Liver (tissue), 9 donors: ENCODE data around the gene PPM1A. TPM values are rescaled to one million over a fixed set of nuclear protein-coding genes. Genes with fewer than 3 reads are reported as not detected.

Experiments used
- DNase-seq: peaks from one replicate; pipeline ENCODE4 v3.0.0-alpha.2; 2017; ENCODE audit warnings: low spot score
- H3K27ac ChIP-seq, 2 donors: one replicate each; pipeline ENCODE4 v1.7.0; 2013; ENCODE audit warnings: inconsistent platforms in 2 of 2, low read length in 2 of 2, control low read depth in 1 of 2, low read depth in 1 of 2, mild to moderate bottlenecking in 1 of 2
- H3K27me3 ChIP-seq, 4 donors: one replicate each; pipeline versions ENCODE4 v1.6.1 to v1.7.0; 2013; ENCODE audit warnings: low read length in 3 of 4, inconsistent platforms in 1 of 4, mild to moderate bottlenecking in 1 of 4, moderate library complexity in 1 of 4; ENCODE audit not compliant: control insufficient read depth in 4 of 4, insufficient read depth in 4 of 4
- H3K36me3 ChIP-seq, 4 donors: one replicate each; pipeline versions ENCODE4 v1.6.1 to v1.7.0; 2013; ENCODE audit warnings: low read length in 3 of 4, mild to moderate bottlenecking in 3 of 4, low read depth in 1 of 4, moderate library complexity in 1 of 4; ENCODE audit not compliant: control insufficient read depth in 4 of 4, insufficient read depth in 3 of 4
- H3K4me1 ChIP-seq, 4 donors: one replicate each; pipeline versions ENCODE4 v1.6.1 to v1.7.0; 2013; ENCODE audit warnings: low read length in 3 of 4, mild to moderate bottlenecking in 3 of 4, moderate library complexity in 1 of 4; ENCODE audit not compliant: control insufficient read depth in 4 of 4, insufficient read depth in 4 of 4
- H3K4me3 ChIP-seq, 3 donors: one replicate each; pipeline versions ENCODE4 v1.6.1 to v1.7.0; 2013; ENCODE audit warnings: low read length in 3 of 3, control low read depth in 1 of 3, low read depth in 1 of 3, mild to moderate bottlenecking in 1 of 3
- H3K9ac ChIP-seq, 2 donors: one replicate each; pipeline ENCODE4 v1.7.0; 2013; ENCODE audit warnings: low read length in 2 of 2, mild to moderate bottlenecking in 2 of 2, moderate library complexity in 2 of 2, control low read depth in 1 of 2, low read depth in 1 of 2
- H3K9me3 ChIP-seq, 4 donors: one replicate each; pipeline versions ENCODE4 v1.6.1 to v1.7.0; 2013; ENCODE audit warnings: low read length in 3 of 4; ENCODE audit not compliant: control insufficient read depth in 4 of 4
- FOXA1 ChIP-seq: IDR thresholded peaks from 2 replicates; pipeline ENCODE4 v1.6.1; 2016; ENCODE audit warnings: antibody characterized with exemption
- FOXA2 ChIP-seq: IDR thresholded peaks from 2 replicates; pipeline ENCODE4 v1.6.1; 2016; ENCODE audit warnings: antibody characterized with exemption
- GABPA ChIP-seq, 2 donors: IDR thresholded peaks in 1 of 2; conservative IDR thresholded peaks in 1 of 2; 2 replicates each; pipeline ENCODE4 v1.6.1; 2016; ENCODE audit warnings: antibody characterized with exemption in 2 of 2, mild to moderate bottlenecking in 1 of 2, moderate library complexity in 1 of 2
- HNF4A ChIP-seq, 2 donors: conservative IDR thresholded peaks; 2 replicates each; pipeline ENCODE4 v1.6.1; 2016; ENCODE audit warnings: antibody characterized with exemption in 2 of 2, mild to moderate bottlenecking in 2 of 2
- HNF4G ChIP-seq: IDR thresholded peaks from 2 replicates; pipeline ENCODE4 v1.6.1; 2016; ENCODE audit warnings: antibody characterized with exemption
- JUND ChIP-seq, 2 donors: IDR thresholded peaks; 2 replicates each; pipeline ENCODE4 v1.6.1; 2016; ENCODE audit warnings: antibody characterized with exemption in 2 of 2
- NR2F2 ChIP-seq: IDR thresholded peaks from 2 replicates; pipeline ENCODE4 v1.6.1; 2016; ENCODE audit warnings: antibody characterized with exemption
- RAD21 ChIP-seq, 2 donors: IDR thresholded peaks; 2 replicates each; pipeline ENCODE4 v1.6.1; 2016; ENCODE audit warnings: antibody characterized with exemption in 2 of 2, mild to moderate bottlenecking in 2 of 2
- REST ChIP-seq: IDR thresholded peaks from 2 replicates; pipeline ENCODE4 v1.6.1; 2016; ENCODE audit warnings: antibody characterized with exemption, mild to moderate bottlenecking
- RXRA ChIP-seq, 2 donors: IDR thresholded peaks; 2 replicates each; pipeline ENCODE4 v1.6.1; 2017 to 2018; ENCODE audit warnings: antibody characterized with exemption in 2 of 2, mild to moderate bottlenecking in 1 of 2
- SP1 ChIP-seq: IDR thresholded peaks from 2 replicates; pipeline ENCODE4 v1.6.1; 2018; ENCODE audit warnings: antibody characterized with exemption, mild to moderate bottlenecking
- WGBS: extraction: QIAGEN DNeasy Blood & Tissue Kit; methylation state at CpG from one replicate; pipeline ENCODE4 v1.1.7; 2013; 5-methylcytosine and 5-hydroxymethylcytosine counted together
- polyA plus RNA-seq, 2 donors: library from polyadenylated mRNA; stranded (reverse) in 1 of 2; unstranded in 1 of 2; fragments of 200-250 nt in 1 of 2; fragments of >200 nt in 1 of 2; fragmentation: Nextera tagmentation in 1 of 2; extraction: Ambion mirVana in 1 of 2; gene quantifications; one replicate each; pipeline versions ENCODE4 v1.2.1 to v1.2.3, GENCODE V29; 2013 to 2015
- total RNA-seq, 2 donors: library from RNA; depleted of rRNA; stranded (reverse); fragments of >200 nt; gene quantifications; one replicate each; pipeline ENCODE4 v1.2.3, GENCODE V29; 2014
- TF ChIP-seq, protein P1 (sequence below): IDR thresholded peaks from 2 replicates; pipeline ENCODE4 v1.6.1; 2016; ENCODE audit warnings: antibody characterized with exemption
- donor health status: healthy.
- donor health status: healthy.
- donor health status: healthy.
- donor health status: healthy.
- donor health status: healthy.

Gene PPM1A
- total and polyA plus RNA-seq, 4 donors: 23.0 to 43.2 (median 29.5) TPM

- no peak for TF ChIP-seq GABPA (IDR thresholded peaks at IDR 0.05 in 1 of 2, conservative IDR thresholded peaks at IDR 0.05 in 1 of 2)
- TF ChIP-seq RXRA (IDR thresholded peaks at IDR 0.05): no peak
These were observed 42.0 kb upstream of the PPM1A start (continued) for GRCh38 chr14:60206837-60207533.

DNA sequence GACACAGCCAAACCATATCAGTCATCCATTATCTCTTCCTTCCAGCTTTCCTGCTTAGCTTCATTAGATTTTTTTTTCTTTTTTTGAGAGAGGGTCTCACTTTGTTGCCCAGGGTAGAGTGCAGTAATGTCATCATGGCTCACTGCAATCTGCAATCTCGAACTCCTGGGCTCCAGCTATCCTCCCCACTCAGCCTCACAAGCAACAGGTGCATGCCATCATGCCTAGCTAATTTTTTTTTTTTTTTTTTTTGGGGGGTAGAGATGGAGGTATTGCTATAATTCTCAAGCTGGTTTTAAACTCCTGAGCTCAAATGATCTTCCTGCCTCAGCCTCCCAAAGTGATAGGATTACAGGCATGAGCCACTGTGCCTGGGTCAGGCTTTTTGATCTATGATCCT is 38.3 kb upstream of the PPM1A start:
- DNase-seq: no peak
- H3K9ac ChIP-seq: no peak overlapping the region
- H3K4me1 ChIP-seq: no peaks in the 10 kb centered on the region
- no peak overlapping the region for H3K27ac ChIP-seq
- TF ChIP-seq NR2F2 (no peak), GABPA (IDR thresholded peaks at IDR 0.05 in 1 of 2, conservative IDR thresholded peaks at IDR 0.05 in 1 of 2) (no peak), HNF4A (conservative IDR thresholded peaks at IDR 0.05) (no peak), FOXA2 (no peak), HNF4G (no peak), REST (no peak)
- TF ChIP-seq, protein P1, sequence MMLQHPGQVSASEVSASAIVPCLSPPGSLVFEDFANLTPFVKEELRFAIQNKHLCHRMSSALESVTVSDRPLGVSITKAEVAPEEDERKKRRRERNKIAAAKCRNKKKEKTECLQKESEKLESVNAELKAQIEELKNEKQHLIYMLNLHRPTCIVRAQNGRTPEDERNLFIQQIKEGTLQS: no peak
- no peaks in the 10 kb centered on the region for H3K36me3 ChIP-seq
- no peak overlapping the region for H3K4me3 ChIP-seq
- no peaks in the 10 kb centered on the region for H3K27me3 ChIP-seq
- 76% methylated on average over 1 of the region's 1 CpG for WGBS
- H3K9me3 ChIP-seq: no peaks in the 10 kb centered on the region

- DNase-seq: no peak
- Histone ChIP-seq H3K4me3 (no peak overlapping the region), H3K9me3 (no peaks in the 10 kb centered on the region), H3K27me3 (no peaks in the 10 kb centered on the region), H3K9ac (no peak overlapping the region), H3K4me1 (no peaks in the 10 kb centered on the region), H3K27ac (no peak overlapping the region), H3K36me3 (no peaks in the 10 kb centered on the region)
- WGBS: 94% methylated on average over 3 of the region's 3 CpGs
- TF ChIP-seq FOXA2 (no peak), GABPA (IDR thresholded peaks at IDR 0.05 in 1 of 2, conservative IDR thresholded peaks at IDR 0.05 in 1 of 2) (no peak), SP1 (no peak), JUND (IDR thresholded peaks at IDR 0.05) (no peak), HNF4A (conservative IDR thresholded peaks at IDR 0.05) (no peak), REST (no peak), FOXA1 (no peak), HNF4G (no peak), RAD21 (IDR thresholded peaks at IDR 0.05) (no peak)
- TF ChIP-seq, protein P1: no peak
These were observed 37.9 kb upstream of the PPM1A start for GRCh38 chr14:60211153-60211552.
